K562 (cell line): ENCODE results near the gene OR2AT4. TPM values are rescaled to one million over a fixed set of nuclear protein-coding genes. Genes with fewer than 3 reads are reported as not detected.

ENCODE experiments used
- ATF3 ChIP-seq, 2 experiments: fragments of 450-650 bp in 1 of 2; sonication (generic) in 1 of 2; formaldehyde crosslinking in 1 of 2; IDR thresholded peaks in 1 of 2; conservative IDR thresholded peaks in 1 of 2; 2 replicates each; pipeline versions ENCODE4 v1.6.1 to v1.8.1; 2016 to 2023; ENCODE audit warnings: mild to moderate bottlenecking in 2 of 2, moderate library complexity in 2 of 2, inconsistent platforms in 1 of 2, missing genetic modification reagents in 1 of 2
- BCLAF1 ChIP-seq, 2 experiments: fragments of 450-650 bp in 1 of 2; IDR thresholded peaks; 2 replicates each; pipeline ENCODE4 v1.6.1; 2011 to 2017; ENCODE audit warnings: low read depth in 2 of 2, antibody characterized with exemption in 1 of 2, borderline replicate concordance in 1 of 2, low read length in 1 of 2, mild to moderate bottlenecking in 1 of 2, mixed read lengths in 1 of 2; ENCODE audit not compliant: control insufficient read depth in 1 of 2
- CEBPZ ChIP-seq: fragments of 150-350 bp; IDR thresholded peaks from 2 replicates; pipeline ENCODE4 v1.6.1; 2014; ENCODE audit warnings: low read depth, mild to moderate bottlenecking, low read length, borderline replicate concordance
- CTBP1 ChIP-seq: fragments of 450-650 bp; IDR thresholded peaks from 2 replicates; pipeline ENCODE4 v1.6.1; 2016; ENCODE audit warnings: borderline replicate concordance
- ELK3 ChIP-seq: fragments of 450-650 bp; formaldehyde crosslinking; IDR thresholded peaks from 2 replicates; pipeline ENCODE4 v1.4.0; 2020; ENCODE audit warnings: mild to moderate bottlenecking
- MAFF ChIP-seq: IDR thresholded peaks from 2 replicates; pipeline ENCODE4 v1.6.1; 2012; ENCODE audit warnings: low read length, improper control_type of control experiment
- NR2C2 ChIP-seq, 2 experiments: fragments of 200-800 bp in 1 of 2; sonication (Bioruptor generic) in 1 of 2; sonication (generic) in 1 of 2; formaldehyde crosslinking in 1 of 2; IDR thresholded peaks; 2 replicates each; pipeline versions ENCODE4 v1.6.1 to v1.8.0; 2016 to 2022; ENCODE audit warnings: mild to moderate bottlenecking in 1 of 2, missing compliant biosample characterization in 1 of 2, missing genetic modification characterization in 1 of 2, missing genetic modification reagents in 1 of 2
- PKNOX1 ChIP-seq: fragments of 450-650 bp; IDR thresholded peaks from 2 replicates; pipeline ENCODE4 v1.6.1; 2016
- SMARCC2 ChIP-seq: fragments of 450-650 bp; IDR thresholded peaks from 2 replicates; pipeline ENCODE4 v1.6.1; 2017; ENCODE audit warnings: antibody characterized with exemption, moderate library complexity, mild to moderate bottlenecking, low read depth
- TFE3 ChIP-seq: fragments of 450-650 bp; formaldehyde crosslinking; IDR thresholded peaks from 2 replicates; pipeline ENCODE4 v1.4.0; 2020; ENCODE audit warnings: mild to moderate bottlenecking, mixed read lengths
- ZNF184 ChIP-seq: sonication (generic); formaldehyde crosslinking; IDR thresholded peaks from 2 replicates; pipeline ENCODE4 v1.5.0; 2020; ENCODE audit warnings: missing genetic modification reagents
- ZNF41 ChIP-seq: fragments of 250-450 bp; sonication (Bioruptor Pico); conservative IDR thresholded peaks from 2 replicates; pipeline ENCODE4 v1.4.0; 2020; ENCODE audit warnings: mild to moderate bottlenecking
- ZNF445 ChIP-seq: fragments of 250-450 bp; sonication (Bioruptor Pico); IDR thresholded peaks from 2 replicates; pipeline ENCODE4 v1.4.0; 2020; ENCODE audit warnings: low read depth, mild to moderate bottlenecking, moderate library complexity
- ZNF707 ChIP-seq: fragments of 250-450 bp; sonication (Bioruptor Pico); conservative IDR thresholded peaks from 2 replicates; pipeline ENCODE4 v1.8.0; 2022; ENCODE audit warnings: inconsistent platforms, mild to moderate bottlenecking, moderate library complexity
- polyA plus RNA-seq, 8 experiments: library from polyadenylated mRNA; depleted of rRNA in 4 of 8; stranded (reverse) in 5 of 8; unstranded in 3 of 8; fragments of >200 nt; fragmentation: Nextera tagmentation in 2 of 8; fragmentation: Illumina TruSeq in 1 of 8; extraction: Ambion mirVana in 2 of 8; extraction: Trizol in 1 of 8; gene quantifications; 2 replicates each; pipeline versions ENCODE4 v1.2.1 to v1.2.3, GENCODE V29; 2011 to 2014; ENCODE audit warnings: inconsistent platforms in 1 of 8, missing spikeins in 1 of 8
- total RNA-seq, 7 experiments: library from RNA; depleted of rRNA in 6 of 7; stranded (reverse); fragments of >200 nt in 6 of 7; fragmentation: Illumina TruSeq in 2 of 7; extraction: Trizol in 2 of 7; gene quantifications; 2 replicates each; pipeline versions ENCODE4 v1.2.1 to v1.2.3, GENCODE V29; 2011 to 2021; ENCODE audit warnings: low replicate concordance in 1 of 7

OR2AT4 gene
- total and polyA plus RNA-seq, 9 of the 15 experiments (the other 6 are each of a cell fraction or from before 2014, with no cell fraction given), result 0.86 to 3.1 (median 2.0) TPM

- no peak for TF ChIP-seq CEBPZ
- 0 out of 2 replicates have a peak, but pooled peaks have one; percentile 33 for TF ChIP-seq SMARCC2
- TF ChIP-seq TFE3 (CRISPR knock-in tag), result no peak
- TF ChIP-seq ELK3, result no peak
- TF ChIP-seq ZNF445 (CRISPR knock-in tag), result 0 out of 2 replicates have a peak, but pooled peaks have one; percentile 24
- TF ChIP-seq CTBP1, result peak; percentile 95
- TF ChIP-seq PKNOX1, result 0 out of 2 replicates have a peak, but pooled peaks have one; percentile 20
- peak; percentile 94 for TF ChIP-seq MAFF
- TF ChIP-seq ATF3 (IDR thresholded peaks at IDR 0.05), result peak; percentile 80
- no peak for TF ChIP-seq ATF3 (CRISPR knock-in tag; conservative IDR thresholded peaks at IDR 0.05)
- TF ChIP-seq ZNF707 (CRISPR knock-in tag), result no peak
- no peak for TF ChIP-seq BCLAF1 (IDR thresholded peaks at IDR 0.05; ENCODE audit: borderline replicate concordance in 1 of 2, control insufficient read depth in 1 of 2, low read depth in 2 of 2, low read length in 1 of 2)
- TF ChIP-seq ZNF184 (CRISPR knock-in tag), result no peak
- no peak for TF ChIP-seq NR2C2 (CRISPR knock-in tag; IDR thresholded peaks at IDR 0.05)
- TF ChIP-seq NR2C2 (tag; IDR thresholded peaks at IDR 0.05), result peak; percentile 88
- TF ChIP-seq ZNF41 (CRISPR knock-in tag), result 0 out of 2 replicates have a peak, but pooled peaks have one; percentile 30
Measured at GRCh38 chr11:75100314-75100713, 3.6 kb upstream of the OR2AT4 start (continued).
